Choroid plexus epithelial cell (primary cell): ENCODE data around the gene ALK.

Experiments used
- DNase-seq: peaks from one replicate; pipeline ENCODE4 v3.0.0-alpha.2; 2010; ENCODE audit warnings: low read depth
- H3K4me3 ChIP-seq: 2 replicates; pipeline ENCODE4 v1.5.1; 2011; ENCODE audit warnings: low read depth, mild to moderate bottlenecking, control low read depth, low read length, moderate library complexity
- CTCF ChIP-seq: conservative IDR thresholded peaks from 2 replicates; pipeline ENCODE4 v1.5.1; 2011; ENCODE audit warnings: low read depth, mild to moderate bottlenecking, control low read depth, inconsistent platforms, low read length, moderate library complexity

Gene ALK

GRCh38 chr2:29222381-29223179 is 698.8 kb downstream of the ALK start:
- TF ChIP-seq CTCF = no peak
- no peak for DNase-seq
- H3K4me3 ChIP-seq = no peak overlapping the region

DNA sequence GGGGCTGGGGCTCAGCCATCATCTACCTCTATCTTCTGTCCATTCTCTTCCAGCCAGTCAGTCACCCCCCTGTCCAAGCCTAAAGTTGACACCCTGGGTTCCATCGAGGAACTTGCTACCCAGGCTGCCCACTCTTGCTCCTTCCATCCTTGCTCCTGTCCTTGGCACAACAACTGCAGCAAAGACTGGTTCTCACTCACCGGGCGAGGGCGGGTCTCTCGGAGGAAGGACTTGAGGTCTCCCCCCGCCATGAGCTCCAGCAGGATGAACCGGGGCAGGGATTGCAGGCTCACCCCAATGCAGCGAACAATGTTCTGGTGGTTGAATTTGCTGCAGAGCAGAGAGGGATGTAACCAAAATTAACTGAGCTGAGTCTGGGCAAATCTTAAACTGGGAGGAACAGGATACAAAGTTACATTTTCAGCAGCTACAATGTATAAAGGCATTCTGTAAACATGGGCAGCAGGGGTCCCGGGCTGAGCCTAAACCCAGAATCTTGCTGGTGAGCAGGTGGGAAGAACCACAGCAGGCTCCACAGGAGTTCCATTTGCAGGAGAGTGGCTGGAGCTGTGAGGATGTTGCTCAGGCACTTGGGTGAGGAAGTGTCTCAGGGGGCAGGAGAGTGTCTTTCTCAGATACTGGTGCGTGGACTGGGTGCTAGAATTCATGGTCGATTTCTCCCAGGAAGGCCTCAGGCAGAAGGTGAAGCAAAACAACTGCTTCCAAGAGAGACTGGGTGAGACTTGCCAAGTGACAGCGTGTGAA is 700.7 kb downstream of the ALK start:
- no peak for TF ChIP-seq CTCF
- no peak for DNase-seq
- H3K4me3 ChIP-seq = no peak overlapping the region

DNA sequence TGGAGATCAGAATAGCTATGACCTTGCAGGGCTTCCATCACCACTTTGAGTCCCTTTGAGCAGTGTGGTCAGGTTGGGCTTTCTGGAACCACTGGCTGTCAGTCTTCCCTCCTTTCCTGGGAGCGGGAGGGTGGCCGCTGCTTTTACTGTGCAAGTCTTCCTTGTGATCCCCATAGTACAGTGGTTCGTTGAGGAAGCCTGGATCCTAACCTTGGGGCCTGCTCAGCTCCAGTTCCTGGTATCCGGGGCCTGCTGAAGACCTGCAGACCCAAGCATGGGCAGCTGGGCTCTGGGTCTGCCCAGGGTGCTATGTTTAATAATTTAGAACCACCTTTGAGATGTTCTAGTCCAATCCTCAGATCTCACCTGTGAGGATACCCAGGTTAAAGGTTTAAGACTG is 702.0 kb downstream of the ALK start:
- no peak overlapping the region for H3K4me3 ChIP-seq
- TF ChIP-seq CTCF = no peak
- DNase-seq = no peak

DNA sequence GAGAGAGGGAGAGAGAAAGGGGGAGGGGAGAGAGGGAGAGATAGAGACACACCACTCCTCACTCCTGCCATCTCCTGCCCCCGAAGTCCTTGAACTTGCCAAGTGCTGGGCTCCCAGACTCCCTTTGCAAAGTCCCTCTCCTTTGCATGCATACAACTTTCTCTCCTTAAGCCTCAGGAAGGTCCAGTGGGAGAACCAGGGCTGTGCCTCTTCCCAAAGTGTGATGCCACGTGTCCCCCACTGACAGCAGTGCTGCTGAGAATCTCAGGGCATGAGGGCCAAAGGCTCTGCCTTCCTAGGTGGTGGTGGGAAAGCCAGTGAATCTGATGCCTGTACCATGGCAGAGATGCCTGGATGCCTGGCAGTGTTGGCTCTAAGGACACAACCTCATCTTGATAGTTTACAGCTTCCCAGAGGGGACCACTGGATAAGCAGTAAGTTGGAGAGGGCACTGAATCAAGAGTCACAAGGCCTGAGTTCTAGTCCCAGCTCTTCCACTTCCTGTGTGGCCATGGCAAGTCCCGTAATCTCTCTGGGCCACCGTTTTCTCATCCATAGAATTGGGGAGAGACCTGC is 702.7 kb downstream of the ALK start:
- no peak for TF ChIP-seq CTCF
- DNase-seq = no peak
- H3K4me3 ChIP-seq = no peak overlapping the region

GRCh38 chr2:29218071-29218470 is 703.3 kb downstream of the ALK start:
- H3K4me3 ChIP-seq = no peak overlapping the region
- no peak for DNase-seq
- TF ChIP-seq CTCF = no peak

DNA sequence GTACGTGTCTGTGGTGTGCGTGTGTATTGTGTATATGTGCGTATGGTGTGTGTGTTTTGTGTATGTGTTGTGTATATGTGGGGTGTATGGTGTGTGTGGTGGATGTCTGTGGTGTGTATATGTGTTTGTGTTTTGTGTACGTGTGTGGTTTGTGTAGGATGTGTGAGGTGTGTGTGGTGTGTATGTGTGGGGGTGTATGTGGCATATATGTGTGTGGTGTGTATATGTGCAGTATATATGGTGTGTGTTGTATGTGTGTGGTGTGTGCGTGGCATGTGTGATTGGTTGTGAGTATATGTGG is 704.8 kb downstream of the ALK start:
- H3K4me3 ChIP-seq = no peak overlapping the region
- no peak for TF ChIP-seq CTCF
- DNase-seq = no peak
